Panc1 (cell line): ENCODE results near the gene APOB.

Source experiments
- POLR2AphosphoS5 ChIP-seq: IDR thresholded peaks from 2 replicates; pipeline ENCODE4 v1.6.1; 2012; ENCODE audit warnings: mild to moderate bottlenecking, low read depth, low read length, moderate library complexity
- TF ChIP-seq, protein P1 (sequence below): fragments of 450-650 bp; IDR thresholded peaks from 2 replicates; pipeline ENCODE4 v1.5.1; 2017; ENCODE audit warnings: mild to moderate bottlenecking
- TF ChIP-seq, protein P2 (sequence below), 2 experiments: IDR thresholded peaks; 2 replicates each; pipeline ENCODE4 v1.6.1; 2011 to 2012; ENCODE audit warnings: low read depth in 2 of 2, control low read depth in 1 of 2, low read length in 1 of 2, mild to moderate bottlenecking in 1 of 2, moderate library complexity in 1 of 2; ENCODE audit not compliant: insufficient read depth in 1 of 2

DNA sequence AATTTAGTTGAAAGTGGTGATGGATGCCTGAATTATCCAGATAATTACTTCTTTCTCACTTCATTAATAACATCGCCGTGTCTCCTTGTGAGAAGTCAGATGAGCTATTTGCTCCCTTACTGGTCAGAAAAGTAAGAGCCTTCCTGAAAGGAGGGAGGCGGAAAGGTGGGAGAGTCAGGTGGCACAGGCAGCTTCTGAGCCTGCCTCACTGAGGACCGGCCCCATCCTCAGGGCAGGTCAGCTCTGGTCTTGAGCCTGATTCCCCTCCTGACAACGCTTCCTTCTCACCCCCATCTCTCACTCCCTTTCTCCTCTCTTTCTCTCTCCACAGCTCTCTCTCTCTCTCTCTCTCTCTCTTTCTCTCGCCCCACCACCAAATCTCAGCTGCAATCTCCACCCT lies 10.1 kb upstream of the APOB start:
- TF ChIP-seq, protein P1, sequence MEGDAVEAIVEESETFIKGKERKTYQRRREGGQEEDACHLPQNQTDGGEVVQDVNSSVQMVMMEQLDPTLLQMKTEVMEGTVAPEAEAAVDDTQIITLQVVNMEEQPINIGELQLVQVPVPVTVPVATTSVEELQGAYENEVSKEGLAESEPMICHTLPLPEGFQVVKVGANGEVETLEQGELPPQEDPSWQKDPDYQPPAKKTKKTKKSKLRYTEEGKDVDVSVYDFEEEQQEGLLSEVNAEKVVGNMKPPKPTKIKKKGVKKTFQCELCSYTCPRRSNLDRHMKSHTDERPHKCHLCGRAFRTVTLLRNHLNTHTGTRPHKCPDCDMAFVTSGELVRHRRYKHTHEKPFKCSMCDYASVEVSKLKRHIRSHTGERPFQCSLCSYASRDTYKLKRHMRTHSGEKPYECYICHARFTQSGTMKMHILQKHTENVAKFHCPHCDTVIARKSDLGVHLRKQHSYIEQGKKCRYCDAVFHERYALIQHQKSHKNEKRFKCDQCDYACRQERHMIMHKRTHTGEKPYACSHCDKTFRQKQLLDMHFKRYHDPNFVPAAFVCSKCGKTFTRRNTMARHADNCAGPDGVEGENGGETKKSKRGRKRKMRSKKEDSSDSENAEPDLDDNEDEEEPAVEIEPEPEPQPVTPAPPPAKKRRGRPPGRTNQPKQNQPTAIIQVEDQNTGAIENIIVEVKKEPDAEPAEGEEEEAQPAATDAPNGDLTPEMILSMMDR: no peak
- no peak for TF ChIP-seq POLR2AphosphoS5
- TF ChIP-seq, protein P2, sequence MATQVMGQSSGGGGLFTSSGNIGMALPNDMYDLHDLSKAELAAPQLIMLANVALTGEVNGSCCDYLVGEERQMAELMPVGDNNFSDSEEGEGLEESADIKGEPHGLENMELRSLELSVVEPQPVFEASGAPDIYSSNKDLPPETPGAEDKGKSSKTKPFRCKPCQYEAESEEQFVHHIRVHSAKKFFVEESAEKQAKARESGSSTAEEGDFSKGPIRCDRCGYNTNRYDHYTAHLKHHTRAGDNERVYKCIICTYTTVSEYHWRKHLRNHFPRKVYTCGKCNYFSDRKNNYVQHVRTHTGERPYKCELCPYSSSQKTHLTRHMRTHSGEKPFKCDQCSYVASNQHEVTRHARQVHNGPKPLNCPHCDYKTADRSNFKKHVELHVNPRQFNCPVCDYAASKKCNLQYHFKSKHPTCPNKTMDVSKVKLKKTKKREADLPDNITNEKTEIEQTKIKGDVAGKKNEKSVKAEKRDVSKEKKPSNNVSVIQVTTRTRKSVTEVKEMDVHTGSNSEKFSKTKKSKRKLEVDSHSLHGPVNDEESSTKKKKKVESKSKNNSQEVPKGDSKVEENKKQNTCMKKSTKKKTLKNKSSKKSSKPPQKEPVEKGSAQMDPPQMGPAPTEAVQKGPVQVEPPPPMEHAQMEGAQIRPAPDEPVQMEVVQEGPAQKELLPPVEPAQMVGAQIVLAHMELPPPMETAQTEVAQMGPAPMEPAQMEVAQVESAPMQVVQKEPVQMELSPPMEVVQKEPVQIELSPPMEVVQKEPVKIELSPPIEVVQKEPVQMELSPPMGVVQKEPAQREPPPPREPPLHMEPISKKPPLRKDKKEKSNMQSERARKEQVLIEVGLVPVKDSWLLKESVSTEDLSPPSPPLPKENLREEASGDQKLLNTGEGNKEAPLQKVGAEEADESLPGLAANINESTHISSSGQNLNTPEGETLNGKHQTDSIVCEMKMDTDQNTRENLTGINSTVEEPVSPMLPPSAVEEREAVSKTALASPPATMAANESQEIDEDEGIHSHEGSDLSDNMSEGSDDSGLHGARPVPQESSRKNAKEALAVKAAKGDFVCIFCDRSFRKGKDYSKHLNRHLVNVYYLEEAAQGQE (IDR thresholded peaks at IDR 0.05; ENCODE audit: insufficient read depth in 1 of 2, low read depth in 2 of 2, low read length in 1 of 2): no peak
